ENCODE data around the gene RFFL.
"Not testable (repeated sequence)": the region's sequence is repeated elsewhere in the genome, so short reads cannot be mapped to it uniquely, and the experiment has no call there.

RFFL gene

DNA sequence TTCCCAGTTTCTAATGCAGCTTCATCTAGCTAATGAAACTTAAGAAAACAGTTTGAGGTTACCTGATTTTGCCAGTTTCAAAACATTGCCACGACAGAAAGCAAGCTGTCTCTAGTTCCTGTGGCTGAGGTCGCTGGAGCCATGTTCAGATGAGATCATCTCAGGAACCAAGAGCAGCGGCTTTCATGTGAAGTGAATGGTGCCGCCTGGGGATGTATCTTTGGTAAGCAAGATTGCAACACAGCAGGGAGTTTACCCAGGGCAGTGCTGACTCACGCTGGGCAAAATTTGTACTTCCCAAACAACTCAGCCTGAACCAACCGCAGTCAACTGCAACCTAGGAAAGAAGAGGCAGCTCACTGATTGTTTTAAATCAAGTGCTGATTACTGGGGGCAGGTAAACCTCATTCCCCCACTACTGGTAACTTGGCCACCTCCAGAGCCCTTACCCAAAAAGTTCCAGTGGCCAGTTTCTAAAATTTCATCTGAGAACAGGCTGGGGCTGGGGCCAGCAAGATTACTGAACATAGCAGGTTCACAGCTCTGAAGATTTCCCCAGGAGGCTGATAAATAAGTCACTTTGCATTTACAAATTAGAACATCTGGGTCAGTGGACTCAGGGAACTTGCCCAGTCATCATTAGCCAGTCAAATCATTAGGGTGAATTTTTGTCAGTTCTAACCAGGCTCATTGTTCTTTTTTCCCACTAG, at the start of gene RFFL:
Gene RFFL, minus strand, starts transcription at position 194 of the 710 bp plus-strand sequence. CDS start 37,154 bp downstream, outside the sequence.
- peak; percentile 12; the same call in 1 of the 2 replicates for TF ChIP-seq ZFX (IDR thresholded peaks at IDR 0.05)
- TF ChIP-seq, protein P1, sequence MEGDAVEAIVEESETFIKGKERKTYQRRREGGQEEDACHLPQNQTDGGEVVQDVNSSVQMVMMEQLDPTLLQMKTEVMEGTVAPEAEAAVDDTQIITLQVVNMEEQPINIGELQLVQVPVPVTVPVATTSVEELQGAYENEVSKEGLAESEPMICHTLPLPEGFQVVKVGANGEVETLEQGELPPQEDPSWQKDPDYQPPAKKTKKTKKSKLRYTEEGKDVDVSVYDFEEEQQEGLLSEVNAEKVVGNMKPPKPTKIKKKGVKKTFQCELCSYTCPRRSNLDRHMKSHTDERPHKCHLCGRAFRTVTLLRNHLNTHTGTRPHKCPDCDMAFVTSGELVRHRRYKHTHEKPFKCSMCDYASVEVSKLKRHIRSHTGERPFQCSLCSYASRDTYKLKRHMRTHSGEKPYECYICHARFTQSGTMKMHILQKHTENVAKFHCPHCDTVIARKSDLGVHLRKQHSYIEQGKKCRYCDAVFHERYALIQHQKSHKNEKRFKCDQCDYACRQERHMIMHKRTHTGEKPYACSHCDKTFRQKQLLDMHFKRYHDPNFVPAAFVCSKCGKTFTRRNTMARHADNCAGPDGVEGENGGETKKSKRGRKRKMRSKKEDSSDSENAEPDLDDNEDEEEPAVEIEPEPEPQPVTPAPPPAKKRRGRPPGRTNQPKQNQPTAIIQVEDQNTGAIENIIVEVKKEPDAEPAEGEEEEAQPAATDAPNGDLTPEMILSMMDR (conservative IDR thresholded peaks at IDR 0.05), result peak; percentile 40
- peak within 1 kb of the TSS; percentile 79 for H3K27ac ChIP-seq

- not testable (repeated sequence) for H3K27ac ChIP-seq
Observed at GRCh38 chr17:35110791-35111190, 47.3 kb upstream of the RFFL start.

GRCh38 chr17:35104844-35105450, 41.4 kb upstream of the RFFL start:
- H3K27ac ChIP-seq, result no peak overlapping the region
- TF ChIP-seq, protein P1 (conservative IDR thresholded peaks at IDR 0.05), result no peak
- TF ChIP-seq ZFX (IDR thresholded peaks at IDR 0.05), result no peak

- no peak overlapping the region for H3K27ac ChIP-seq
- no peak for TF ChIP-seq ZFX (IDR thresholded peaks at IDR 0.05)
- TF ChIP-seq, protein P1 (conservative IDR thresholded peaks at IDR 0.05), result no peak
Observed at GRCh38 chr17:35103271-35103670, 39.8 kb upstream of the RFFL start.

DNA sequence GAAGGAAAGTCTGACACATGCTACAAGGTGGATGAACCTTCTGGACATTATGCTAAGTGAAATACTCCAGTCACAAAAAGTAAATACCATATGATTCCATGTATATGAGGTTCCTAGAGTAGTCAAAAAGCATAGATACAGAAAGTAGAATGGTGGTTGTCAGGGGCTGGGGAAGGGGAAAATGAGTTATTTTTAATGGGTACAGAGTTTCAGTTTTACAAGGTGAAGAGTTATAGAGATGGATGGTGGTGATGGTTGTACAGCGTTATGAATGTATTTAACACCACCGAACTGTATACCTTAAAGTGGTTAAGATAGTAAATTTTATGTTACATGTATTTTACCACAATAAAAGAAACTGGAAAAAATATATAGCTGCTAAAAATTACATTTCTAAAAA, 38.2 kb upstream of the RFFL start:
- TF ChIP-seq, protein P1 (conservative IDR thresholded peaks at IDR 0.05), result no peak

DNA sequence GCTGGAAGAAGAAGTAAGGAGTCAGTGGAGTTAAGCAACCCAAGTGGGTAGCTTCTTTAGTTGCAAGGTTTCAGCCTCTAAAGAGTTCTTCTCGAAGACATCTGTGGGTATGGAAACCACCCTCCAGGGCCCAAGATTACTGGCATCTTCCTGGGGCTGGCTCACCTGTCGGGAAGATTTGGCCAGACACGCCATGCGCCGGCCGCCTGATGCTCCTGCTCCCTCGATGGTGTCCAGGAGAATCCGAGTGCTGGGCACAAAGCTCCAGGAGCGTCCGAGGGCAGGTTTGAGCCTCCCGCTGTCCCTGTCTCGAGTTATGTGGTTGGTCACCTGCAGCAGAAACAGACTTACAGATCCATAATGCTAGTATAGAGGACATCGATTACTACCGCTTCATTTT, 37.5 kb upstream of the RFFL start:
- TF ChIP-seq, protein P1 (conservative IDR thresholded peaks at IDR 0.05), result no peak
- TF ChIP-seq ZFX (IDR thresholded peaks at IDR 0.05), result no peak
- H3K27ac ChIP-seq, result no peak overlapping the region

More for the DNA sequence above, 38.2 kb upstream of the RFFL start:
- no peak overlapping the region for H3K27ac ChIP-seq

- no peak for TF ChIP-seq ZFX (IDR thresholded peaks at IDR 0.05)
- TF ChIP-seq, protein P1 (conservative IDR thresholded peaks at IDR 0.05), result no peak
- H3K27ac ChIP-seq, result no peak overlapping the region
Observed at GRCh38 chr17:35099908-35100307, 36.4 kb upstream of the RFFL start.
